Choroid plexus epithelial cell (primary cell): Measurements from ENCODE around the gene PTPDC1.

Experiments used
- DNase-seq: peaks from one replicate; pipeline ENCODE4 v3.0.0-alpha.2; 2010; ENCODE audit warnings: low read depth
- H3K4me3 ChIP-seq: 2 replicates; pipeline ENCODE4 v1.5.1; 2011; ENCODE audit warnings: low read depth, mild to moderate bottlenecking, control low read depth, low read length, moderate library complexity
- TF ChIP-seq, protein P1 (sequence below): conservative IDR thresholded peaks from 2 replicates; pipeline ENCODE4 v1.5.1; 2011; ENCODE audit warnings: low read depth, mild to moderate bottlenecking, control low read depth, inconsistent platforms, low read length, moderate library complexity

PTPDC1 gene, protein sequence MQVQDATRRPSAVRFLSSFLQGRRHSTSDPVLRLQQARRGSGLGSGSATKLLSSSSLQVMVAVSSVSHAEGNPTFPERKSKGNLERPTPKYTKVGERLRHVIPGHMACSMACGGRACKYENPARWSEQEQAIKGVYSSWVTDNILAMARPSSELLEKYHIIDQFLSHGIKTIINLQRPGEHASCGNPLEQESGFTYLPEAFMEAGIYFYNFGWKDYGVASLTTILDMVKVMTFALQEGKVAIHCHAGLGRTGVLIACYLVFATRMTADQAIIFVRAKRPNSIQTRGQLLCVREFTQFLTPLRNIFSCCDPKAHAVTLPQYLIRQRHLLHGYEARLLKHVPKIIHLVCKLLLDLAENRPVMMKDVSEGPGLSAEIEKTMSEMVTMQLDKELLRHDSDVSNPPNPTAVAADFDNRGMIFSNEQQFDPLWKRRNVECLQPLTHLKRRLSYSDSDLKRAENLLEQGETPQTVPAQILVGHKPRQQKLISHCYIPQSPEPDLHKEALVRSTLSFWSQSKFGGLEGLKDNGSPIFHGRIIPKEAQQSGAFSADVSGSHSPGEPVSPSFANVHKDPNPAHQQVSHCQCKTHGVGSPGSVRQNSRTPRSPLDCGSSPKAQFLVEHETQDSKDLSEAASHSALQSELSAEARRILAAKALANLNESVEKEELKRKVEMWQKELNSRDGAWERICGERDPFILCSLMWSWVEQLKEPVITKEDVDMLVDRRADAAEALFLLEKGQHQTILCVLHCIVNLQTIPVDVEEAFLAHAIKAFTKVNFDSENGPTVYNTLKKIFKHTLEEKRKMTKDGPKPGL

DNA sequence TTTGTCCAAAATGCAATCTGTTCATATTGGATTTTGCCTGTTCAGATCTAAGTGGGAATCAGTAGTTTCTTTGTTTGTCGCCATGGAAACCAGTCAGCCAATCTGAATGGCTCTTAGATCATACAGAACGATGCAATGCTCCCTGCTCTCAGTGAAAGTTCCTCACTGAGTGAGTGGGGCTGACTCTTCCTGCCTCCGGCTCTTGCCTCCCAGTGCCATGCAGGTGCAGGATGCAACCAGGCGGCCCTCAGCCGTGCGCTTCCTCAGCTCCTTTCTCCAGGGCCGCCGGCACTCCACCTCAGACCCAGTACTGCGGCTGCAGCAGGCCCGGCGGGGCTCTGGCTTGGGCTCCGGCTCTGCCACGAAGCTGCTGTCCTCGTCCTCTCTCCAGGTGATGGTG is at the start of gene PTPDC1:
TSS of gene PTPDC1 (plus strand) at position 151 of the 400 bp plus-strand sequence. CDS start at position 218, 67 bp downstream.
- peak; percentile 92 for DNase-seq
- no peak within 1 kb of the TSS for H3K4me3 ChIP-seq
- TF ChIP-seq, protein P1, sequence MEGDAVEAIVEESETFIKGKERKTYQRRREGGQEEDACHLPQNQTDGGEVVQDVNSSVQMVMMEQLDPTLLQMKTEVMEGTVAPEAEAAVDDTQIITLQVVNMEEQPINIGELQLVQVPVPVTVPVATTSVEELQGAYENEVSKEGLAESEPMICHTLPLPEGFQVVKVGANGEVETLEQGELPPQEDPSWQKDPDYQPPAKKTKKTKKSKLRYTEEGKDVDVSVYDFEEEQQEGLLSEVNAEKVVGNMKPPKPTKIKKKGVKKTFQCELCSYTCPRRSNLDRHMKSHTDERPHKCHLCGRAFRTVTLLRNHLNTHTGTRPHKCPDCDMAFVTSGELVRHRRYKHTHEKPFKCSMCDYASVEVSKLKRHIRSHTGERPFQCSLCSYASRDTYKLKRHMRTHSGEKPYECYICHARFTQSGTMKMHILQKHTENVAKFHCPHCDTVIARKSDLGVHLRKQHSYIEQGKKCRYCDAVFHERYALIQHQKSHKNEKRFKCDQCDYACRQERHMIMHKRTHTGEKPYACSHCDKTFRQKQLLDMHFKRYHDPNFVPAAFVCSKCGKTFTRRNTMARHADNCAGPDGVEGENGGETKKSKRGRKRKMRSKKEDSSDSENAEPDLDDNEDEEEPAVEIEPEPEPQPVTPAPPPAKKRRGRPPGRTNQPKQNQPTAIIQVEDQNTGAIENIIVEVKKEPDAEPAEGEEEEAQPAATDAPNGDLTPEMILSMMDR = no peak

DNA sequence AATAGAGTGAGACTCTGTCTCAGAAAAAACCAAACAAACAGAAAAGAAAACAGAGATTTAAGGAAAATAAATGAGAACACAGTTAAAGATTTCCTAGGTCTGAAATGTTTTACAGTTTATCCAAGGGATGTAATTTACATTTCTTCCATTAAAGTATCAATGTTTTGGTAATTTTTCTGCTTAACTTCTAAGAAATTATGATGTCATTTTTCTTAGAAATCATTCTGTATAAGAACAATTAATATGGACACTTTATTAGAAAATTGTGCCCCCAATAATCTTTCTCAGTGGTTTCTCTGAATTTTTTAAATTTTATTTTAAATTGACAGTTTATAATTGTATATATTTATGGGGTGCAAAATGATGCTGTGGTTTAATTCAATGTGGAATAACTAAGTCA is 49.8 kb upstream of the PTPDC1 start:
- H3K4me3 ChIP-seq = no peak overlapping the region
- DNase-seq = no peak
- TF ChIP-seq, protein P1 = no peak

DNA sequence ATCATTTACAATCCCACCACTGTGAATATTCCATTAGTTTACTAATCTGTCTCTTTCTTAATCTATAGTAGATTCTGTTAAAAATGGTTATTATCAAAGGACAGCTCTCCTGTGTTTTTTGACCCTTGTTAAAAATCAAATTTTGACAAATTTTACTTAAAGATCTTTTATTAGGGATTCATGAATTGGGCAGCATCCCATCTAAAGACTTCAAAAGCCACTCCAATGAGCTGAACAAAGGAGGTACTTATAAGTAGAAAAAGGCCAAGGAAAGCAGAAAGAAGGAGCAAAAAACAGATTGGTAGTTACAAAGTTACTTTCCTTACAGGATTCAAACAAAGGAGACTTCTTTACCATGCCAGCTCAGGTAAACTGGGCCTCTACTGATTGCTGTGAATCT is 44.5 kb upstream of the PTPDC1 start:
- TF ChIP-seq, protein P1 = no peak
- DNase-seq = no peak
- no peak overlapping the region for H3K4me3 ChIP-seq

DNA sequence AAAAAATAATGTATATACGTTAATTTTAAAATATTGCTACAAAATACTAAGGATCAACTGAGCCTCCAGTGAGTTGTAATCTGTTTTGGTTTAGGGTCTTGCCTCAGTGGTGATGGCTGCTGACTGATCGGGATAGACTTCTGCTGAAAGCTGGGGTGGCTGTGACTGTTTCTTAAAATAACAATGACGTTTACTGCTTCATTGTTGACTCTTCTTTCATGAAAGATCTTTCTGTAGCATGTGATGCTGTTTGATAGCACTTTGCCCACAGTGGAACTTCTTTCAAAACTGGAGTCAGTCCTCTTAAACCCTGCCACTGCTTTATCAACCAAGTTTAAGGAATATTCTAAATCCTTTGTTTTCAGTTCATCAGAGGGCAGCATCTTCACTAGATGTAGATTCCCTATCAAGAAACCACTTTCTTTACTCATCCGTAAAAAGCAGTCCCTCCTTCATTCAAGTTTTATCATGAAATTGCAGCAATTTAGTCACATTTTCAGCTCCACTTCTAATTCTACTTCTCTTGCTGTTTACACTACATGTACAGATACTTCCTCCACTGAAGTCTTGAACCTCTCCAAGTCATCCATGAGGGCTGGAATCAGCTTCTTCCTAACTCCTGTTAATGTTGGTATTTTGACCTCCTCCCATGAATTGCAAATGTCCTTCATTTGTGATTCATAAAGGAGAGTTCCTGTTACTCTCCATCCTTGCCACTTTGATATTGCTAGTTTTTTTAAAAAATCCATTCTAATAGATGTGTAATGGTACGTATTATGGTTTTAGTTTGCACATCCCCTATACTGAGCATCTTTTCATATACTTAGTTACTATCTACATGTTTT is 41.5 kb upstream of the PTPDC1 start:
- no peak overlapping the region for H3K4me3 ChIP-seq
- no peak for DNase-seq
- TF ChIP-seq, protein P1 = no peak

DNA sequence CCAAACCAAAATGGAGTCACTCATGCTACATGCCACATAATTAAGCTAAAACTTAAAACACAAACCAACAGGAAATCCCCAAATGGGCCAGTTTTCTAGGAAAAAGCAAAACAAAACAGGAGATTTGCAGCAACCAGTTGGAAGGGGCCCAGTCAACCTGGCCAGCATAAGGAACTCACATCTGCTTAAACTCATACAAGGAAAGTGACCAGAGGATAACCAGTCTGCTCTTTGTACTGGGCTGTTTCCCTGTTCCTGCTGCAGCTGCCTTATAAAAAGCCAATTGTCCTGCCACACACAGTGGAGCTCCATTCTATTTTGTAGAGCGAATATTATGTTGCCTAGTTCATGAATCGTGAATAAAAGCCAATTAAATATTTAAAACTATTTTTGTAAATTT is 29.5 kb upstream of the PTPDC1 start:
- DNase-seq = no peak
- H3K4me3 ChIP-seq = no peak overlapping the region
- TF ChIP-seq, protein P1 = no peak

DNA sequence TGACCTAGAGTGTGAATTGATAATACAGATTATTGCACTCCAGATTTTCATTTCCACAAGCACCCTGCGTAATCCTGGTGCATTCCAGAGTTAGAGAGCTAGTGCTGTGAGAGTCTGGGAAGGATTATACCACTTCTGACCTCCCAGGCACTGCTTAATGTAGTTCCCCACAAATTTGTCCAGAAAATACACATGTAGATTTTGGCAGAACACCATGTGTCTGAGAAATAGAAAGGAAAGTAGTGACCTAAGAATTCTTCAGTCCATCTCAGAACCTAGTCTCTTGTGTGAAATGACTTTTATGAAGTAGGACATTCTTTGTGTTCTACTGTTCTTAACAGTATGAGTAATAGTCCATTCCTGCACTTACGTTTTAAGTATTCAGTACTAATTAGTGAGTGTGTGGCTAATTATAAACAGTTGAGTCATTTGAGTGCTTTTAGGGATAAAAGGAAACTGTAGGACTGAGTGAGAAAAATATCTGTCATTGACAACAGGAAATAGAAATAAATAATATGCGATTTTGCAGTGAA is 27.8 kb upstream of the PTPDC1 start:
- peak; percentile 92 for DNase-seq
- TF ChIP-seq, protein P1 = no peak

More for the DNA sequence above, 27.8 kb upstream of the PTPDC1 start:
- no peak overlapping the region for H3K4me3 ChIP-seq
